Small intestine (tissue), 7 donors: ENCODE measurements around the gene OSTF1. TPM values are rescaled to one million over a fixed set of nuclear protein-coding genes. Genes with fewer than 3 reads are reported as not detected.

Experiments
- DNase-seq, 2 donors: peaks; one replicate each; pipeline versions ENCODE4 v3.0.0 to v3.0.0-alpha.2; 2013
- FAIRE-seq: peaks from 2 replicates; lab custom pipeline; 2012; peaks lifted over from hg19 to GRCh38; lab: Jason Lieb, UNC
- H3K27ac ChIP-seq, 3 donors: one replicate each; pipeline ENCODE4 v1.5.1; 2013; ENCODE audit warnings: low read length in 2 of 3, mild to moderate bottlenecking in 2 of 3, control low read depth in 1 of 3, inconsistent platforms in 1 of 3, low read depth in 1 of 3, moderate library complexity in 1 of 3
- H3K27me3 ChIP-seq, 3 donors: one replicate each; pipeline ENCODE4 v1.6.1; 2013; ENCODE audit warnings: low read length in 3 of 3, inconsistent platforms in 1 of 3; ENCODE audit not compliant: control insufficient read depth in 3 of 3, insufficient read depth in 3 of 3
- H3K36me3 ChIP-seq, 3 donors: one replicate each; pipeline ENCODE4 v1.6.1; 2013; ENCODE audit warnings: low read length in 3 of 3, inconsistent platforms in 1 of 3, low read depth in 1 of 3, mild to moderate bottlenecking in 1 of 3, moderate library complexity in 1 of 3; ENCODE audit not compliant: control insufficient read depth in 3 of 3, insufficient read depth in 2 of 3
- H3K4me1 ChIP-seq, 3 donors: one replicate each; pipeline ENCODE4 v1.6.1; 2013; ENCODE audit warnings: low read length in 2 of 3, inconsistent platforms in 1 of 3, low read depth in 1 of 3, mild to moderate bottlenecking in 1 of 3, moderate library complexity in 1 of 3; ENCODE audit not compliant: control insufficient read depth in 3 of 3, insufficient read depth in 2 of 3
- H3K4me3 ChIP-seq, 3 donors: one replicate each; pipeline ENCODE4 v1.5.1; 2013; ENCODE audit warnings: low read length in 3 of 3, control low read depth in 1 of 3, inconsistent platforms in 1 of 3, low read depth in 1 of 3, mild to moderate bottlenecking in 1 of 3, moderate library complexity in 1 of 3
- H3K9me3 ChIP-seq, 2 donors: one replicate each; pipeline ENCODE4 v1.6.1; 2013; ENCODE audit warnings: low read depth in 1 of 2, low read length in 1 of 2; ENCODE audit not compliant: control insufficient read depth in 2 of 2, insufficient read depth in 1 of 2
- WGBS, 3 donors: extraction: QIAGEN DNeasy Blood & Tissue Kit; methylation state at CpG; one replicate each; pipeline ENCODE4 v1.1.7; 2013; 5-methylcytosine and 5-hydroxymethylcytosine counted together
- polyA plus RNA-seq, 4 donors: library from polyadenylated mRNA; stranded (reverse) in 3 of 4; unstranded in 1 of 4; fragments of 200-250 nt in 3 of 4; fragments of 120-200 nt in 1 of 4; gene quantifications; one replicate each; pipeline versions ENCODE4 v1.2.1 to v1.2.3, GENCODE V29; 2013
- donor health status: healthy with polysubstance abuse.
- donor health status: control.
- donor health status: control.
- donor health status: Bipolar disorder and iron deficiency.
- donor health status: healthy.

Gene OSTF1
- polyA plus RNA-seq, 4 donors: 37.0 to 48.9 (median 43.5) TPM

GRCh38 chr9:75087289-75087823, 958 bp upstream of the OSTF1 start:
- peaks cover 4 to 24% (median 21%) of the 10 kb centered on the region in 3 donors for H3K4me1 ChIP-seq
- peak overlapping the region; percentile 68 to 96 (median 85) for H3K4me3 ChIP-seq
- WGBS, 3 donors: 0 to 1% (median 1%) methylated on average over 20 of the region's 20 CpGs
- peak overlapping the region; percentile 96 to 100 (median 99) for H3K27ac ChIP-seq
- no peaks in the 10 kb centered on the region for H3K27me3 ChIP-seq
- no peak for FAIRE-seq
- H3K9me3 ChIP-seq: no peaks in the 10 kb centered on the region
- H3K36me3 ChIP-seq: peaks cover 0 to 3% (median 0%) of the 10 kb centered on the region in 3 donors
- peak; percentile 67 for DNase-seq

- WGBS, 3 donors: 0 to 1% (median 0%) methylated on average over 41 to 43 of the region's 43 CpGs
- H3K4me1 ChIP-seq: peaks cover 4 to 19% (median 12%) of the 10 kb centered on the region in 3 donors
- peaks cover 0 to 3% (median 0%) of the 10 kb centered on the region in 3 donors for H3K36me3 ChIP-seq
- FAIRE-seq: no peak
- DNase-seq: peak; percentile 65 to 76
- peak overlapping the region; percentile 96 to 99 (median 97) for H3K27ac ChIP-seq
- H3K9me3 ChIP-seq: no peaks in the 10 kb centered on the region
- no peaks in the 10 kb centered on the region for H3K27me3 ChIP-seq
- peak overlapping the region; percentile 77 to 91 (median 86) for H3K4me3 ChIP-seq
These were observed 495 bp downstream of the OSTF1 start for GRCh38 chr9:75088646-75089372.

- Histone ChIP-seq H3K4me1 (peaks cover 7 to 21% (median 8%) of the 10 kb centered on the region in 3 donors), H3K27ac (peak overlapping the region; percentile 96 to 99 (median 97))
- FAIRE-seq: no peak
These were observed 1.1 kb downstream of the OSTF1 start for GRCh38 chr9:75089373-75089766.

GRCh38 chr9:75090579-75090978, 2.3 kb downstream of the OSTF1 start:
- Histone ChIP-seq H3K9me3 (no peaks in the 10 kb centered on the region), H3K27me3 (no peaks in the 10 kb centered on the region), H3K4me1 (peaks cover 7 to 21% (median 8%) of the 10 kb centered on the region in 3 donors), H3K27ac (no peak overlapping the region), H3K4me3 (no peak overlapping the region), H3K36me3 (no peaks in the 10 kb centered on the region)
- FAIRE-seq (no peak), DNase-seq (no peak)
- 75 to 87% (median 86%) methylated on average over 4 of the region's 4 CpGs for WGBS, 3 donors

More at GRCh38 chr9:75089373-75089766, 1.1 kb downstream of the OSTF1 start:
- H3K36me3 ChIP-seq: peaks cover 0 to 2% (median 0%) of the 10 kb centered on the region in 3 donors
- WGBS, 3 donors: 5 to 11% (median 6%) methylated on average over 11 of the region's 11 CpGs
- H3K27me3 ChIP-seq: no peaks in the 10 kb centered on the region
- peak overlapping the region; percentile 77 to 91 (median 86) for H3K4me3 ChIP-seq
- DNase-seq: no peak
- no peaks in the 10 kb centered on the region for H3K9me3 ChIP-seq

- no peaks in the 10 kb centered on the region for H3K9me3 ChIP-seq
- H3K4me3 ChIP-seq: no peak overlapping the region
- no peak overlapping the region for H3K27ac ChIP-seq
- 69 to 83% (median 77%) methylated on average over 4 of the region's 4 CpGs for WGBS, 3 donors
- FAIRE-seq: no peak
- H3K27me3 ChIP-seq: no peaks in the 10 kb centered on the region
- DNase-seq: no peak
- peaks cover 4 to 17% (median 4%) of the 10 kb centered on the region in 3 donors for H3K4me1 ChIP-seq
- H3K36me3 ChIP-seq: peaks cover 0 to 2% (median 0%) of the 10 kb centered on the region in 3 donors
These were observed 4.5 kb downstream of the OSTF1 start for GRCh38 chr9:75092766-75093165.

- Histone ChIP-seq H3K27ac (no peak overlapping the region), H3K27me3 (no peaks in the 10 kb centered on the region)
These were observed 8.5 kb downstream of the OSTF1 start for GRCh38 chr9:75096796-75097195.

GRCh38 chr9:75101004-75101588, 12.8 kb downstream of the OSTF1 start:
- peak overlapping the region in 1 of 3 donors; percentile 12 for H3K27ac ChIP-seq
- H3K36me3 ChIP-seq: peaks cover 0 to 7% (median 2%) of the 10 kb centered on the region in 3 donors
- no peak overlapping the region for H3K4me3 ChIP-seq
- DNase-seq: no peak
- no peak for FAIRE-seq
- no peaks in the 10 kb centered on the region for H3K27me3 ChIP-seq
- H3K9me3 ChIP-seq: no peaks in the 10 kb centered on the region
- H3K4me1 ChIP-seq: peaks cover 0 to 12% (median 0%) of the 10 kb centered on the region in 3 donors
- 61 to 75% (median 69%) methylated on average over 9 of the region's 9 CpGs for WGBS, 3 donors

More at GRCh38 chr9:75096796-75097195, 8.5 kb downstream of the OSTF1 start:
- Histone ChIP-seq H3K4me3 (no peak overlapping the region), H3K36me3 (peaks cover 0 to 2% (median 0%) of the 10 kb centered on the region in 3 donors), H3K4me1 (peaks cover 0 to 11% (median 4%) of the 10 kb centered on the region in 3 donors), H3K9me3 (no peaks in the 10 kb centered on the region)
- WGBS, 3 donors: 89 to 93% (median 92%) methylated on average over 4 of the region's 4 CpGs
- FAIRE-seq (no peak), DNase-seq (no peak)

GRCh38 chr9:75102177-75102790, 14.0 kb downstream of the OSTF1 start:
- DNase-seq (no peak), FAIRE-seq (no peak)
- peaks cover 0 to 7% (median 0%) of the 10 kb centered on the region in 3 donors for H3K36me3 ChIP-seq
- peaks cover 0 to 5% (median 0%) of the 10 kb centered on the region in 3 donors for H3K4me1 ChIP-seq
- no peaks in the 10 kb centered on the region for H3K9me3 ChIP-seq
- WGBS, 3 donors: 84 to 89% (median 89%) methylated on average over 7 of the region's 7 CpGs
- no peak overlapping the region for H3K27ac ChIP-seq
- H3K4me3 ChIP-seq: no peak overlapping the region
- H3K27me3 ChIP-seq: no peaks in the 10 kb centered on the region
